ENCODE results near the gene PACS1. TPM values are rescaled to one million over a fixed set of nuclear protein-coding genes. Genes with fewer than 3 reads are reported as not detected.

PACS1 gene
- total RNA-seq, 3 donors from 2014 or later (not counting 1 experiment from before 2014, with no cell fraction given), result 176 to 204 (median 186) TPM

DNA sequence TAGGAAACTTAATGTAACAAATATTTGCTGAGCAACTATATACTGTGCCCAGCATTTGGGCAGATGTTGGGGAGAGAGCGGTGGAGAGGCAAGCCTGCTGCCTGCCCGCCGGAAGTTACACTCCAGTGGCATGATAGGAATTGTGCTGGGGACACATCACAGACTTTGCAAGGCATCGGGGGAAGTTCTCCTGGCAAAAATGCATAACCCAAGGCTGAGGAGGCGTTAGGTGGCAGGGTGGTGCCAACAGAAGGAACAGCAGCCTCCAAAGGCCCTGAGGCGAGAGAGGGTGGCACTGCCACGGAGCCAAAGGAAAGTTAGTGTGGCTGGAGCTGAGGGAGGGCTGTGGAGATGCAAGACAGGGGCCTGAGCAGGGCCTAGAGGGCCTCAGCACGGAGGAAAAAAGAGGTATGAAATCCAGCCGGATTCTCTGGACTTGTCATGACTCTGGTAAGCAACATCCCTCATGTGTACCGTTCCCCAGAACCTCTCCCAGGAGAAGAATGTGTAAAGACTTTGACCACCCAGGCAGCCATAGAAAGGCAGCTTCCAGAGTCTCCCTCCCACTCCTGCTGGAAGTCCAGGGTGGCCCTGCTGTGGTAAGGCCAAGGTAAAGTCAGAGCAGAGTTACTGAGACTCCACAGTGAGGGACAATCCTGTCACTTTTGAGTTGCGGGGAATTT is 122.2 kb downstream of the PACS1 start:
- peaks cover 38 to 39% of the 10 kb centered on the region in 2 donors for H3K4me1 Mint-ChIP-seq
- no peaks in the 10 kb centered on the region for H3K9me3 Mint-ChIP-seq
- no peak overlapping the region for H3K4me3 Mint-ChIP-seq
- no peak for DNase-seq
- Histone ChIP-seq H3K4me3 (ENCODE audit: low read length) (no peak overlapping the region), H3K9me3 (ENCODE audit: control insufficient read depth, insufficient read depth, low read length) (no peaks in the 10 kb centered on the region), H3K4me1 (ENCODE audit: control insufficient read depth, insufficient read depth, low read length) (no peaks in the 10 kb centered on the region), H3K27ac (ENCODE audit: low read length) (no peak overlapping the region), H3K27me3 (ENCODE audit: control insufficient read depth, insufficient read depth, low read length) (no peaks in the 10 kb centered on the region), H3K36me3 (ENCODE audit: control insufficient read depth, insufficient read depth, low read length) (peaks cover 23% of the 10 kb centered on the region)
- no peaks in the 10 kb centered on the region for H3K27me3 Mint-ChIP-seq (ENCODE audit: low read depth in 2 of 2)
- no peak overlapping the region for H3K27ac Mint-ChIP-seq
- WGBS (ENCODE audit: insufficient coverage), result 97% methylated on average over 11 of the region's 11 CpGs
- TF ChIP-seq, protein P1, sequence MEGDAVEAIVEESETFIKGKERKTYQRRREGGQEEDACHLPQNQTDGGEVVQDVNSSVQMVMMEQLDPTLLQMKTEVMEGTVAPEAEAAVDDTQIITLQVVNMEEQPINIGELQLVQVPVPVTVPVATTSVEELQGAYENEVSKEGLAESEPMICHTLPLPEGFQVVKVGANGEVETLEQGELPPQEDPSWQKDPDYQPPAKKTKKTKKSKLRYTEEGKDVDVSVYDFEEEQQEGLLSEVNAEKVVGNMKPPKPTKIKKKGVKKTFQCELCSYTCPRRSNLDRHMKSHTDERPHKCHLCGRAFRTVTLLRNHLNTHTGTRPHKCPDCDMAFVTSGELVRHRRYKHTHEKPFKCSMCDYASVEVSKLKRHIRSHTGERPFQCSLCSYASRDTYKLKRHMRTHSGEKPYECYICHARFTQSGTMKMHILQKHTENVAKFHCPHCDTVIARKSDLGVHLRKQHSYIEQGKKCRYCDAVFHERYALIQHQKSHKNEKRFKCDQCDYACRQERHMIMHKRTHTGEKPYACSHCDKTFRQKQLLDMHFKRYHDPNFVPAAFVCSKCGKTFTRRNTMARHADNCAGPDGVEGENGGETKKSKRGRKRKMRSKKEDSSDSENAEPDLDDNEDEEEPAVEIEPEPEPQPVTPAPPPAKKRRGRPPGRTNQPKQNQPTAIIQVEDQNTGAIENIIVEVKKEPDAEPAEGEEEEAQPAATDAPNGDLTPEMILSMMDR (IDR thresholded peaks at IDR 0.05), result no peak
- no peak for ATAC-seq
- H3K36me3 Mint-ChIP-seq, result no peaks in the 10 kb centered on the region
- intact Hi-C loops (cut with micrococcal nuclease), result no loop called here

DNA sequence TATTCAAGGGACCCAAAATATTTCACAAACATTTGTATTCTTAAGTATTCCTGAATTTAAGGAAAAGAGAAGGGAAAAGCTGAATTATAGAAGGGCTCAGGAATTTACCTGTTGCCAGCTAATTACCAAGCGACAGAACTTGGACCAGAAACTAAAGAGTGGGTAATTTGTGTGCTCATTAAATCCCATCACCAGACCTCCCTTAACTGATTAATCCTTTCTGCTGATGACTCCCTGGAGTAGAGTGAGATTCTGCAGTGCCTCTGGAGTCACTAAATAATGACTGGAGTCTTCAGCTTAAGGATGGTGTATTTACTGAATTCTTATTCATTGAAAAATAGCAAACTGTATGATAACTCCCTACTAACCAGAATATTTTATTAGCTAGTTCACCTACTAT is 124.3 kb downstream of the PACS1 start:
- WGBS (ENCODE audit: insufficient coverage), result no CpG with 5 or more reads among the region's 1 CpG

DNA sequence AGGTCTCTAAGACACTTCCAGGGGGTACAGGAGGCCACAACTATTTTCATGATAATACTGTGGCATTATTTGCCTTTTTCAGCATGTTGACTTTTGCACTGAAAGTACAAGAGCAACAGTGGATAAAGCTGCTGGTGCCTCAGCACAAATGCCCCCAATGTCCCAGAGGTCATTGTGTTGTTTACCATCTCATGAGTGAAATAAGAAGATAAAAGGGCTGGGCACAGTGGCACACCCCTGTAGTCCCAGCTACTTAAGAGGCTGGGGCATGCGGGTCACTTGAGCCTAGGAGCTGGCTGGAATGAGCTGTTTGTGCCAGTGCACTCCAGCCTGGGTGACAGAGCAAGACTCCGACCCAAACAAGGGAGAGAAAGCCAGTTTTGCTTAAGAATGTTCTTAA is 125.8 kb downstream of the PACS1 start:
- no peaks in the 10 kb centered on the region for H3K27me3 ChIP-seq (ENCODE audit: control insufficient read depth, insufficient read depth, low read length)
- intact Hi-C loops (cut with micrococcal nuclease), result no loop called here
- no peak overlapping the region for H3K27ac ChIP-seq (ENCODE audit: low read length)
- Mint-ChIP-seq H3K27me3 (ENCODE audit: low read depth in 2 of 2) (no peaks in the 10 kb centered on the region), H3K4me1 (peaks cover 10 to 11% of the 10 kb centered on the region in 2 donors), H3K4me3 (no peak overlapping the region), H3K9me3 (no peaks in the 10 kb centered on the region), H3K27ac (peak overlapping the region in 1 of 2 donors; percentile 40), H3K36me3 (peaks cover 14% of the 10 kb centered on the region)
- peaks cover under 1% of the 10 kb centered on the region for H3K9me3 ChIP-seq (ENCODE audit: control insufficient read depth, insufficient read depth, low read length)
- 95% methylated on average over 2 of the region's 2 CpGs for WGBS (ENCODE audit: insufficient coverage)
- H3K4me1 ChIP-seq (ENCODE audit: control insufficient read depth, insufficient read depth, low read length), result no peaks in the 10 kb centered on the region
- TF ChIP-seq, protein P1 (IDR thresholded peaks at IDR 0.05), result no peak
- no peak for DNase-seq
- H3K4me3 ChIP-seq (ENCODE audit: low read length), result no peak overlapping the region
- no peak for ATAC-seq
- peaks cover 35% of the 10 kb centered on the region for H3K36me3 ChIP-seq (ENCODE audit: control insufficient read depth, insufficient read depth, low read length)

More for the DNA sequence above, 124.3 kb downstream of the PACS1 start:
- TF ChIP-seq, protein P1 (IDR thresholded peaks at IDR 0.05), result no peak
- H3K4me1 ChIP-seq (ENCODE audit: control insufficient read depth, insufficient read depth, low read length), result no peaks in the 10 kb centered on the region
- Mint-ChIP-seq H3K4me1 (peaks cover 17 to 24% of the 10 kb centered on the region in 2 donors), H3K9me3 (no peaks in the 10 kb centered on the region), H3K4me3 (no peak overlapping the region), H3K36me3 (peaks cover 4% of the 10 kb centered on the region), H3K27me3 (ENCODE audit: low read depth in 2 of 2) (no peaks in the 10 kb centered on the region), H3K27ac (no peak overlapping the region)
- no peak overlapping the region for H3K27ac ChIP-seq (ENCODE audit: low read length)
- no peaks in the 10 kb centered on the region for H3K9me3 ChIP-seq (ENCODE audit: control insufficient read depth, insufficient read depth, low read length)
- H3K27me3 ChIP-seq (ENCODE audit: control insufficient read depth, insufficient read depth, low read length), result no peaks in the 10 kb centered on the region
- no peak overlapping the region for H3K4me3 ChIP-seq (ENCODE audit: low read length)
- ATAC-seq, result no peak
- H3K36me3 ChIP-seq (ENCODE audit: control insufficient read depth, insufficient read depth, low read length), result peaks cover 35% of the 10 kb centered on the region
- intact Hi-C loops (cut with micrococcal nuclease), result no loop called here
- no peak for DNase-seq

DNA sequence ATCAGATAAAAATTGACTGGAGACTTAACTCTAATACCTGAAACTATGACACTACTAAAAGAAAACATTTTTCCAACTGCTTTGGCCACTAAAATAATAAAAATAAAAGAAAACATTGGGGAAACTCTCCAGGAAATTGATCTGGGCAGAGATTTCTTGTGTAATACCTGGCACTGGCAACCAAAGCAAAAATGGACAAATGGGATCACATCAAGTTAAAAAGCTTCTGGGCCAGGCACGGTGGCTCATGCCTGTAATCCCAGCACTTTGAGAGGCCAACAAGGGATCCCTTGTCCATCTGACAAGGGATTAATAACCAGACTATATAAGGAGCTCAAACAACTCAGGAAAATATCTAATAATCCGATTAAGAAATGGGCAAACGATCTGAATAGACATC is 133.8 kb downstream of the PACS1 start:
- no peak for DNase-seq
- Histone ChIP-seq H3K27me3 (ENCODE audit: control insufficient read depth, insufficient read depth, low read length) (no peaks in the 10 kb centered on the region), H3K4me1 (ENCODE audit: control insufficient read depth, insufficient read depth, low read length) (no peaks in the 10 kb centered on the region), H3K36me3 (ENCODE audit: control insufficient read depth, insufficient read depth, low read length) (peaks cover 1% of the 10 kb centered on the region), H3K4me3 (ENCODE audit: low read length) (no peak overlapping the region), H3K27ac (ENCODE audit: low read length) (no peak overlapping the region), H3K9me3 (ENCODE audit: control insufficient read depth, insufficient read depth, low read length) (peaks cover 3% of the 10 kb centered on the region)
- TF ChIP-seq, protein P1 (IDR thresholded peaks at IDR 0.05), result no peak
- ATAC-seq, result no peak
- Mint-ChIP-seq H3K4me3 (no peak overlapping the region), H3K36me3 (peaks cover 21% of the 10 kb centered on the region), H3K27me3 (ENCODE audit: low read depth in 2 of 2) (no peaks in the 10 kb centered on the region), H3K27ac (no peak overlapping the region), H3K4me1 (peaks cover 0 to 7% of the 10 kb centered on the region in 2 donors), H3K9me3 (peaks cover 2 to 8% of the 10 kb centered on the region in 2 donors)
- intact Hi-C loops (cut with micrococcal nuclease), result no loop called here
- WGBS (ENCODE audit: insufficient coverage), result 94% methylated on average over 1 of the region's 3 CpGs
